Measurements from ENCODE around the gene C5orf47. TPM values are rescaled to one million over a fixed set of nuclear protein-coding genes. Genes with fewer than 3 reads are reported as not detected.

The C5orf47 gene
- total and polyA plus RNA-seq, 2 donors (not counting 1 experiment from before 2014, with no cell fraction given) = not detected

DNA sequence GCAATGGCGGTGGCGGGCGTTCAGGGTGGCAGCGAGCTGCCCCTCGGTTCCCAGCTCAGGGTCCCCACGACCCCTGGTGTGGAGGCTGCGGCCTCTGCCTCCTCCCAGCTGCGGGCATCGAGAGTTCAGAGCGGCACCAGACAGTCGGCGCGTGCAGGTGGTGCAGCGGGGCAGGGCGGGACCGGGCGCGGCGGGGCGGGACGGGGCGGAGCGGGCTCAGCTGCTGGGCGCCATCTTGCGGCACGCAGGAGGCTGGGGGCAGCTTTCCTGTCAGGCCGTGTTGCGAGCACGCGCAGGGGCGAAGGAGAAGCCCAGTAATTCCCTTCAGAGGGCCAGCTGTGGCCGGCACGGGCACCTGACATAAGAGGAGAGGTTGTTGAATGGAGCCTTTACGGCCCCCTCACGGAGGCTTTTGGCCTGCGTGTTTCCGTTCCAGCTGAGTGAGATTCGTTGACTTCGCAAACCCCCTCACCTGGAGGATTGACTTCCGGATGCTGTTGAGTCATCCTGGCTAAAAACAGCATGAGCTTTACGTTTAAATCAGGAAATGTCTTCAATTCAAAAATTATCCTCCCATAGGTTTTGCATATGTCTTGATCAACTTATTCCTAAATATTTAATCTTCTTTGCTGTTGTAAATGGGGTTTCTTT is 587 bp downstream of the C5orf47 start:
- WGBS (ENCODE audit: insufficient coverage) = 96% methylated on average over 35 of the region's 41 CpGs

GRCh38 chr5:173997331-173997730 is 8.4 kb downstream of the C5orf47 start:
- CTCF ChIA-PET = no interaction called here
- Histone ChIP-seq H3K9me3 (ENCODE audit: control extremely low read depth in 1 of 3, control insufficient read depth in 2 of 3, insufficient read depth in 1 of 3, low read length in 2 of 3) (no peaks in the 10 kb centered on the region), H3K4me2 (replicated peaks; ENCODE audit: low read depth, low read length, poor library complexity, severe bottlenecking) (no peak overlapping the region), H3K9ac (ENCODE audit: low read length) (no peak overlapping the region), H3K79me2 (ENCODE audit: control insufficient read depth, insufficient read depth, low read length) (no peaks in the 10 kb centered on the region), H2AFZ (ENCODE audit: insufficient read depth, low read depth, low read length, poor library complexity, severe bottlenecking) (no peak overlapping the region), H3K36me3 (replicated peaks in 1 of 2; ENCODE audit: control extremely low read depth in 1 of 2, control insufficient read depth in 1 of 2, extremely low read depth in 1 of 2, insufficient read depth in 2 of 2, low read length in 1 of 2) (no peaks in the 10 kb centered on the region), H3K27me3 (replicated peaks in 1 of 4; ENCODE audit: control extremely low read depth in 1 of 4, control insufficient read depth in 3 of 4, insufficient read depth in 4 of 4, low read length in 3 of 4) (peaks cover 0 to 6% (median 1%) of the 10 kb centered on the region in 4 experiments), H3K4me1 (ENCODE audit: control insufficient read depth in 2 of 2, insufficient read depth in 2 of 2, low read length in 2 of 2) (no peaks in the 10 kb centered on the region), H3K27ac (ENCODE audit: low read length in 2 of 2) (no peak overlapping the region), H3K4me3 (ENCODE audit: control extremely low read depth in 1 of 5, extremely low read depth in 1 of 5, insufficient read depth in 1 of 5, low read depth in 2 of 5, low read length in 4 of 5) (no peak overlapping the region), H4K20me1 (ENCODE audit: control insufficient read depth, insufficient read depth, low read length, poor library complexity, severe bottlenecking) (no peaks in the 10 kb centered on the region)
- ATAC-seq (ENCODE audit: low read depth) (no peak), DNase-seq (no peak)
- Mint-ChIP-seq H3K9me3 (ENCODE audit: insufficient read depth) (no peaks in the 10 kb centered on the region), H3K4me3 (no peak overlapping the region), H3K27ac (no peak overlapping the region), H3K27me3 (peaks cover 32% of the 10 kb centered on the region), H3K4me1 (no peaks in the 10 kb centered on the region)
- WGBS (ENCODE audit: insufficient coverage) = 89% methylated on average over 3 of the region's 4 CpGs
- POLR2A ChIA-PET = no interaction called here
- intact Hi-C loops (cut with micrococcal nuclease) = no loop called here
- no peak for TF ChIP-seq EZH2 (IDR thresholded peaks at IDR 0.05; ENCODE audit: borderline replicate concordance, insufficient read depth, low read depth, low read length, poor library complexity, severe bottlenecking)
- TF ChIP-seq, protein P1, sequence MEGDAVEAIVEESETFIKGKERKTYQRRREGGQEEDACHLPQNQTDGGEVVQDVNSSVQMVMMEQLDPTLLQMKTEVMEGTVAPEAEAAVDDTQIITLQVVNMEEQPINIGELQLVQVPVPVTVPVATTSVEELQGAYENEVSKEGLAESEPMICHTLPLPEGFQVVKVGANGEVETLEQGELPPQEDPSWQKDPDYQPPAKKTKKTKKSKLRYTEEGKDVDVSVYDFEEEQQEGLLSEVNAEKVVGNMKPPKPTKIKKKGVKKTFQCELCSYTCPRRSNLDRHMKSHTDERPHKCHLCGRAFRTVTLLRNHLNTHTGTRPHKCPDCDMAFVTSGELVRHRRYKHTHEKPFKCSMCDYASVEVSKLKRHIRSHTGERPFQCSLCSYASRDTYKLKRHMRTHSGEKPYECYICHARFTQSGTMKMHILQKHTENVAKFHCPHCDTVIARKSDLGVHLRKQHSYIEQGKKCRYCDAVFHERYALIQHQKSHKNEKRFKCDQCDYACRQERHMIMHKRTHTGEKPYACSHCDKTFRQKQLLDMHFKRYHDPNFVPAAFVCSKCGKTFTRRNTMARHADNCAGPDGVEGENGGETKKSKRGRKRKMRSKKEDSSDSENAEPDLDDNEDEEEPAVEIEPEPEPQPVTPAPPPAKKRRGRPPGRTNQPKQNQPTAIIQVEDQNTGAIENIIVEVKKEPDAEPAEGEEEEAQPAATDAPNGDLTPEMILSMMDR (IDR thresholded peaks at IDR 0.05) = no peak

More for the DNA sequence above, 587 bp downstream of the C5orf47 start:
- Mint-ChIP-seq H3K27ac (no peak overlapping the region), H3K27me3 (peaks cover 17% of the 10 kb centered on the region), H3K9me3 (ENCODE audit: insufficient read depth) (no peaks in the 10 kb centered on the region), H3K4me1 (no peaks in the 10 kb centered on the region), H3K4me3 (no peak overlapping the region)
- Histone ChIP-seq H3K4me1 (ENCODE audit: control insufficient read depth in 2 of 2, insufficient read depth in 2 of 2, low read length in 2 of 2) (no peaks in the 10 kb centered on the region), H3K4me2 (replicated peaks; ENCODE audit: low read depth, low read length, poor library complexity, severe bottlenecking) (no peak overlapping the region), H3K9me3 (ENCODE audit: control extremely low read depth in 1 of 3, control insufficient read depth in 2 of 3, insufficient read depth in 1 of 3, low read length in 2 of 3) (peaks cover 0 to 12% (median 0%) of the 10 kb centered on the region in 3 donors), H3K36me3 (replicated peaks in 1 of 2; ENCODE audit: control extremely low read depth in 1 of 2, control insufficient read depth in 1 of 2, extremely low read depth in 1 of 2, insufficient read depth in 2 of 2, low read length in 1 of 2) (no peaks in the 10 kb centered on the region), H3K79me2 (ENCODE audit: control insufficient read depth, insufficient read depth, low read length) (no peaks in the 10 kb centered on the region), H2AFZ (ENCODE audit: insufficient read depth, low read depth, low read length, poor library complexity, severe bottlenecking) (no peak overlapping the region), H3K9ac (ENCODE audit: low read length) (no peak overlapping the region), H3K27ac (ENCODE audit: low read length in 2 of 2) (no peak overlapping the region), H3K27me3 (replicated peaks in 1 of 4; ENCODE audit: control extremely low read depth in 1 of 4, control insufficient read depth in 3 of 4, insufficient read depth in 4 of 4, low read length in 3 of 4) (peaks cover 0 to 7% (median 2%) of the 10 kb centered on the region in 4 experiments), H3K4me3 (ENCODE audit: control extremely low read depth in 1 of 5, extremely low read depth in 1 of 5, insufficient read depth in 1 of 5, low read depth in 2 of 5, low read length in 4 of 5) (no peak overlapping the region), H4K20me1 (ENCODE audit: control insufficient read depth, insufficient read depth, low read length, poor library complexity, severe bottlenecking) (no peaks in the 10 kb centered on the region)
- CTCF ChIA-PET = interaction anchor here (0.7 kb wide), 1 partner anchor 811 kb away, joined by 4 read pairs; no protein-coding TSS in a partner anchor
- TF ChIP-seq EZH2 (IDR thresholded peaks at IDR 0.05; ENCODE audit: borderline replicate concordance, insufficient read depth, low read depth, low read length, poor library complexity, severe bottlenecking) = no peak
- TF ChIP-seq, protein P1 (IDR thresholded peaks at IDR 0.05) = no peak
- intact Hi-C loops (cut with micrococcal nuclease) = no loop called here
- ATAC-seq (ENCODE audit: low read depth) (no peak), DNase-seq (no peak)
- POLR2A ChIA-PET = no interaction called here
